HG03575 (cell line): ENCODE data around the gene KCTD11.

ENCODE experiments used
- ATAC-seq: cut with Tn5 transposase; IDR thresholded peaks from one replicate; pipeline ENCODE4 v1.9.1; 2021; ENCODE audit not compliant: unreplicated experiment, insufficient number of reproducible peaks, low FRiP score; ENCODE audit errors: extremely low read depth

KCTD11 gene

DNA sequence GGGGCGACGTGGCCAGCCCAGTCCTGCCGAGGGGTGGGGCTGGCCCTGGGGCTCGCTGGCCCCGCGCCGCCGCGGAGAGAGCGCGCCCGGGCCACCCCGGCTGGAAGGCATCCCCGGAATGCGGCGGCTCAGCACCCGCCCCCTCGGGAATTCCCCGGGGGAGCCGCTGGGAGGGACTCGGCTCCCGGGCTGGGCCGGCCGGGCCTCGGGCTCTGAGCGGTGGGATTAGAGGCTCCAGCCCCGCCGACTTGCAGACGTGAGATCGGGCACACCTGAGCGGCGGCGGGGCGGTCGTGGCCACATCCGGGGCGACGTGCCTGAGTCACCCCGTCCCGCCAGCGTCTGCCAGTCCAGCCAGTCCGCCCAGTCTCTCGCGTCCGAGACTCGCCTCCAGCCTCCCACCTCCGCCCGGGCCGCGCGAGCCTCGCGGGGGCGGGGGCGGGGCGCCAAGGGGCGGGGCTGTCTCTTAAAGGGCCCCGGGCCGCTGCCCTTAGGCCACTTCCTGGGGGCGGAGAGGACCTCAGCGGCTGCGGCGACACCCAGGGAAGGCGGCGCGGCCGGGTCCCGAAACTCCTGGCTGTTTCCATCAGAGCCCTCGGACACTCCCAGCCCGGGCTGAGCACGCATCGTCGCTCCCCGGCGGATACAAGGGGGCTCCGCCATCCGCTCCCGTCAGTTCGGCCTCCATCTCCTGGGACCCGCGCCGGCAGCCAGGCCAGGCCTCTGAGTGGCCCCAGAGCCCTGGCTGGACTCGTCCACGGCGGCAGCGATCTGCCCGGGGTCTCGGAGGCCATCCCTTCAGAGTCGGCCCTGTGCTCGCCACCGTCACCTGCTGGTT, at the start of gene KCTD11:
Gene KCTD11 (plus strand): TSS at position 498 of the 838 bp plus-strand sequence.
- ATAC-seq = no peak

DNA sequence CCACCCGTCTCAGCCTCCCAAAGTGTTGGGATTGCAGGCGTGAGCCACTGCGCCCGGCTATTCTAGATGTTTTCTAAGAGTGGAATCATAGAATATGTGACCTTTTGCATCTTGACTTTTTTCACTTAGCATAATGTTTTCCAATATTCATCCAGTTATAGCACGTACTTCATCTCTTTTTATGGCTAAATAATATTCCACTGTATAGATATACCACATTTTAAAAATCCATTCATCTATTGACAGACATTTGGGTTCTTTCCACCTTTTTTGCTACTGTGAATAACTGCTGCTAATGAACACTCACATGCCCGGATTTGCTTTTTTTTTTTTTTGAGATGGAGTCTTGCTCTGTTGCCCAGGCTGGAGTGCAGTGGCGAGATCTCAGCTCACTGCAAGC, 47.8 kb upstream of the KCTD11 start:
- ATAC-seq = no peak

DNA sequence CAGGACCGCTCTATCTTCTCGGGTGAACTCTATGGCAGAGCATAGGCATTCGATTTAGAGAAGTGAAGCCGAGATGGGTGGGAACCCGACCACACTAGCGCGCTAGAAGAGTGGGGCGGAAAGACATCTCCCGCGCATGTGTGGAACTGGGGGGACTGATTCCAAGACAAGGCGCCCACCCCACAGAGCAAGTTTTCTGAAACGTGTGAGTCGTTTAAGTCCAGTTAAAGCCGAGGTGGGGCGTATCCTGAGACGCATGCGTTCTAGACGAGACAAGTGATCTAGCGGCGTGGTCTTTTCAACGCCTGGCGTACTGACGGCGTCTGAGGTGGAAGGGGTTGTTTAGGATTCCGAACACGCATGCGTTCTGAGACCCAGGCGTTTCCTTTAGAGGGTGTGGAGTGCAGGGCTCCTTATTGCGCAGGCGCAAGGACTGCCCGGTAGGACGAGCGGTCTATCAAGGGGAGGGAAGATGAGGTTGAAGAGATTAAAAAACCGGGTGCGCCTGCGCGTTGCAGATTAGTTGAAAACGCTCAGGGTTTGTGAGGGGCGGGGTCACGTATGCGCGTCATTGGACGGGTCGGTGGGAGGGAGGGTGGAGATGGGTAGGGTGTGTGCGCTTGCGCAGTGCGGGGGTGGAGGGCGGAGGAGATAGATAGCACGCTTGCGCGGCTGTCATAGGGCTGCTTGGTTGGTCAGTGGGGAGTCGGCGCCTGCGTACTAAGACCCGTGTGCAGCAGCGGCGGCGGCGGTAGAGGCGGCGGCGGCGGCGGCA, 44.9 kb upstream of the KCTD11 start, which contains the start of gene EIF5A:
Gene EIF5A (plus strand): TSS at position 718 of the 775 bp plus-strand sequence. CDS start 2,008 bp downstream, outside the sequence.
- ATAC-seq = no peak

DNA sequence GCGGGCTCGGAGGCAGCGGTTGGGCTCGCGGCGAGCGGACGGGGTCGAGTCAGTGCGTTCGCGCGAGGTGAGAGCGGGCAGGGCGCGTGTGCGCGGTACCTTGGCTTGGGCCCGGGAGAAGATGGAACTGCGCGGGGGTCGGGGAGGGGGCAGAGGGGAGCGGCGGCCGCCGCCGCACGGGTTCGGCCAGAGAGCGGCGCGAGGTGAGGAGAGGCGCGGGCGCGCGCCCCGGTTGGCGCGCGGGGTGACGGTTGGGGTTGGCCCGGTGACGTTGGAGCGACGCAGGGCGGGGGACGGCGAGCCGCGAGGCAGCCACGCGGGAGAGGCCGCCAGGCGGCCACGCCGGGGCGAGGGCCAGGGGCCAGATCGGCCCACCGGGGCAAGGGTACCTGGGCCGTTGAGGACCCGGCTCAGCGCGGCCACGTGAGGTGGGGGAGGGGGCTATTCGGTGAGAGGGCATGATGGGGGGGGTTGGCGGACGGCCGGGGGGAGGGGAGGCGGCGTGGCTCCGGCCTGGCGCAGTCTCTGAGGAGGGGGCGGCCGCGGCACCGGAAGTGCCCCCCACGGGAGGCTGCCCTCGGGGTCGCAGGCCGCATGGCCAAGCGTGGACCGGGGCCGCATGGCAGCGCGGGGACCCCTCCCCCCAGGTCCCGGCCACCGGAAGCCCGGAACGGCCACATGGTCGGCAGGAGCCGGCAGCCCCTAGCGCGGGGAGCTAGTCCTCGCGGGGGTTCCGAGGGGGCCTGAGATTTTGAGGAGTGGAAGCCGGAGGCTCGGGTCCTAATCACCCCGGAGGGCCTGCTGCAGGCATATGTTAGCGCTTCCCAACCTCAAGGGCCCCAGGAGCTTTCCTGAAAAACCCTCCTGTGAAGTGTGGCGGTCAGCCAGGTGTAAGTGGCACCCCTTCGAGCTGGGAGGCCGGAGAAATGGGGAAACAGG, 44.0 kb upstream of the KCTD11 start:
- no peak for ATAC-seq

DNA sequence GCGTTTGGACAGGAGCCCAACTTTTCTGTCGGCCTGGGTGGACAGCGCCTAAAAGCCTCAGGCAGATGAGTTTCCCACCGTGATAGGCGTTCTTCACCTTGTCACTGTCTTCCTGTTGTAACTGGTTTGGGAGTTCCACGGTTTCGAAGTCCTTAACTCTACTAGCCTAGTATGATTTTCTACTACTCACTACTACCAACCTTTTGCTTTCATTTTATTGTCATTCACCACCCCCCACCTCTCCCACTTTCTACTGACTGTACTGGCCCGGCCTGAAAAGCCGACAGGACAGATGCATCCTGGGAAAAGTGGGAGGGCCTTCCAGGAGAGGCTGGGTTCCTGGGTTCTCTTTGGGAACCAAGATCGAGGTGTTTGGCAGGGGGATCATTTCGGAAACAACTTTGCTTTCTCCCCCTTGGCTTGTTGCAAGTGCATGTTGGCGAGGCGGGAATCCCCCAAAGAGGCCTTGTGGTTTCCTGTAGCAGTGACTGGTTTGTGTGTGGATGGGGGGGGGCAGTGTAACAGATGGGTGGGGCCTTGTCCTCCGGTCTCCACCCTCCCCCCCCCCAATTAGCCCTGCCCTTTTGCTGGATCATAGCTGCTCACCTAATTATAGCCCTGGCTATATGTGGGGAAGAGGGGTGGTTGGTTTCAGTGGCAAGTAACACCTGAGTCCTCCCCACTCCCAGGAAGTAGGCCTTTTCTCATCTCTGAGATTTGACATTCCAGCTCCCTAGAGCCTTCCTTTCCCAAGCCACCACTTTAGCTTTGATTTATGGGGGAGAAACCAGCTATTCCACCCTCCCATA, 43.1 kb upstream of the KCTD11 start:
- no peak for ATAC-seq

DNA sequence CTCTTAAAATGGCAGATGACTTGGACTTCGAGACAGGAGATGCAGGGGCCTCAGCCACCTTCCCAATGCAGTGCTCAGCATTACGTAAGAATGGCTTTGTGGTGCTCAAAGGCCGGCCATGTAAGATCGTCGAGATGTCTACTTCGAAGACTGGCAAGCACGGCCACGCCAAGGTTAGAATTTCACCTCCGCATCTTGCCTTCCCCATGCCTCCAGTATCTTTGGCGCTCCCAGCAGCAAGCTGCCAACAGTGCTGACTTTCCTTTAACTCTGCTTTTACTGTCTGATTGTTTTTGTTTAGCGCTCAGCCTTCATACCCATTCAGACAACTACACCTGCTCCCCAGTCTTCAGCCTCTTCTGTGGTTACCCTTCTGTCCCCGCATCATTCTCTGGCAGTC, 42.3 kb upstream of the KCTD11 start:
- ATAC-seq = no peak

DNA sequence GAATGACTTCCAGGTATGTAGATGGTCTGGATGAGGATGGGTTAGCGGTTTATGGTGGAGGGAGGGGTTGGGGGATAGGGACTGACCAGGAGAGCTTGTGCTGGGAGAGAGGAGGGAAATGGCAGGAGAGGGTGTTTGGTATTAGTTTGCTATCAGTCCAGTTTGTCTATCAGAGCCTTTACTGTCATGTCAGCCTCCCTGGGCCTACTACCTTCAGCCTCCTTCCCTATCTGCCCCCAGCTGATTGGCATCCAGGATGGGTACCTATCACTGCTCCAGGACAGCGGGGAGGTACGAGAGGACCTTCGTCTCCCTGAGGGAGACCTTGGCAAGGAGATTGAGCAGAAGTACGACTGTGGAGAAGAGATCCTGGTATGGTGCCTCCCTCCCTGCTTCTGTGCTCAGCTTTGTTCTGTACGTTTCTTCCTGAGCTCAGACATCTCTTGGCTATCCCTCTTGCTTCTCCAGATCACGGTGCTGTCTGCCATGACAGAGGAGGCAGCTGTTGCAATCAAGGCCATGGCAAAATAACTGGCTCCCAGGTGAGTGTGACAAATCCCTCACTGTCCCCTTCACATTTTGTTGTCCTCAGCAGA, 40.8 kb upstream of the KCTD11 start:
- no peak for ATAC-seq

DNA sequence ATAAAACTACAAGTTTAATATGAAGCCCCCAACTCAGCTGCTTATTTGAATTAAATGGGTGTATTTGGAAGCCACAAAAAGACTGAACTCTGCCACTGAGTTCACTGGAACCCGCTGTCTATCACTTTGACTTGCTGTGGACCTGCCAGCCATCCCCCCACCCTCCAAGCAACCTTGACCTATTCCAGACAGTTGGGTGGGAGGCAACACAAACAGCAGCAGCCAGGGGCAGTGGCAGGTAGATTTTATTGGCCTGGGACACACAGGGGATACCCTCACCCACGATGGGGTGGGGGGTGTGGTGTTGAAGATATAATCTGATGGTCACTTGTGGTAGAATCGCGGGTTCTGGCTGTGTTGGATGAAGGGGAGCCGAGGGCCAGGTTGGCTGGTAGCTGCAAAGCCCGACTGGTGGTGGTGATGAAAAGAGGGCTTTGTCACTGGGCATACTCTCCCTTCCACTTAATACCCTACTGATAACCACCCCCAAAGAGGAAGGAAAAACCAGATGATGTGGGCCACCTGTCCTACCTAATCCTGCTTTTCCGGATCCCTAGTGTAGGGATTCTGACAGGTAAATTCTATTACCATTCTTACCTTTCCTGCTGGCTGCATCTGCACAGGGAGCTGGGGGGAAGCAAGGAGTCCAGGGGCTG, 39.4 kb upstream of the KCTD11 start:
- no peak for ATAC-seq

DNA sequence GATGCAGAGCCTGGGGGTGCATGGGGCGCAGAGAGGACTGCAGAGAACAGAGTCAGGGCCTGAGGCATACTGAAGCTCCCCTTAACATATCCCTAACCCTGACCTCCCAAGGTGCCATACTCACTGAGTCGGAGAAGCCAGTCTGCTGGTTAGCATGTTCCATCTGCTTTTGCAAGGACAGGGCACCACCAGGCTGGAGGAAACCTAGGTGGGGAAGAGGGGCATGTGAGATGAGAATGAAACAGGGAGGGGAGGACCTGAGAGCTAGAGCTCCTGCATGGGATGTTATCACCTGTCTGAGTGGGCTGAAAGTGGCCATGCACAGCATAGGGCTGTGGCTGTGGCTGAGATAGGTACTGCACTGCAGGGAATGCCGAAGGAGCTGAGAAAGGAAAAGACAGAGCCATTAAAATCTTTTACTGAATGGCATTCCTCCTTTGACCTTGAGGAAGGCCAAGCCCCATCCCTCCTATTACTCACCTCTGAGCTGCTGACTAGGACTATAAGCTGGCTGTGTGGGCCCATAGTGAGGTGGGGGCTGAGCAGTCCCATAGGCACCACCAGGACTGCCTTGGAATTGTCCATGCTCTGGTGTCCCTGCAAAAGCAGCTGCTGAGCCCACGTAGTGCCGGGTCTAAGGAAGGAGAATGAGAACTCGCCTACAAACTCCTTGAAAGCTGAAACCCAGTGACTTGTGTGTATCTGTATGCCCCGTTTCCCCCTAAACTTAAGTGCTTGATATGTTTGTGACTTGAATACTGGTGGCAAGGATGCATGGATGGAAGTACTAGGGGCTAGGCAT, 38.7 kb upstream of the KCTD11 start:
- no peak for ATAC-seq

DNA sequence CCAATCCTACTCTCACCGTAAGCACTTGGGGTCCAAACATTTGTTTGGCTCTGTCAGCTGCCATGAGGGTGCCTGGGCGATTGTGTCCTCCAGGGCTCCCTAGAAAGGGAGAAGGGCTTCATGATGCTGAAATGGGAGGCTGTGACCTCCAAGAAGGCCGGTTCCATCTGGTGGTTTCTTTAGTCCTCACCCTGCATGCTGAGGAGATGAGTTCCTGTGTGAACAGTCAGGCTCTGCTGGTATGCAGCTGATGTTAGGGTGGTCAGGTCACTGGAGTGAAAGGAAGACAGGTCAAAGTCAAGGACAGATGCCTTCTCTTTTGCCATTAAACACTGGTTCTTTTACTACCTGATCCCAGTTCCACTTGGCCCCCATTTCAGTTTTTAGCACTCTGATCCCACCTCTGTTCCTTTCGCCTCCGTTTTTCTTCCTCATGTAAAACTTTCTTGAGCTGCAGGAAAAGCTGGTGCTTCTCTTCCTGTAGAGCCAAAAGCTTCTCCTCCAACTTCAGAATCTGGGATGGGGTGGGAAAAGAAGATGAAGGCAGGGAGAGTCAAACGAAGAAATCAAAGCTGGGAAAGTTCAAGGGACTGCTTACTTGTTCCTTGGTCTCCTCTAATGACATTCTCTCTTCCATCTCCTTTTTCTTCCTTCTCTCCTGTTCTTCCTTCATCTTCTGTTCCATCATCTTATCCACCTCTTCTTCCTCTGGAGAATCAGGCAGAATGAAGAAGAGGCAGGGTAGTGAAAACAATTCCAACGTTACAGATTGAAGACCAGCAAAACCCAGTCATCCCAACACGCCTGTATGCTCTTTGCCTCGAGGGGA, 37.9 kb upstream of the KCTD11 start:
- ATAC-seq = no peak

DNA sequence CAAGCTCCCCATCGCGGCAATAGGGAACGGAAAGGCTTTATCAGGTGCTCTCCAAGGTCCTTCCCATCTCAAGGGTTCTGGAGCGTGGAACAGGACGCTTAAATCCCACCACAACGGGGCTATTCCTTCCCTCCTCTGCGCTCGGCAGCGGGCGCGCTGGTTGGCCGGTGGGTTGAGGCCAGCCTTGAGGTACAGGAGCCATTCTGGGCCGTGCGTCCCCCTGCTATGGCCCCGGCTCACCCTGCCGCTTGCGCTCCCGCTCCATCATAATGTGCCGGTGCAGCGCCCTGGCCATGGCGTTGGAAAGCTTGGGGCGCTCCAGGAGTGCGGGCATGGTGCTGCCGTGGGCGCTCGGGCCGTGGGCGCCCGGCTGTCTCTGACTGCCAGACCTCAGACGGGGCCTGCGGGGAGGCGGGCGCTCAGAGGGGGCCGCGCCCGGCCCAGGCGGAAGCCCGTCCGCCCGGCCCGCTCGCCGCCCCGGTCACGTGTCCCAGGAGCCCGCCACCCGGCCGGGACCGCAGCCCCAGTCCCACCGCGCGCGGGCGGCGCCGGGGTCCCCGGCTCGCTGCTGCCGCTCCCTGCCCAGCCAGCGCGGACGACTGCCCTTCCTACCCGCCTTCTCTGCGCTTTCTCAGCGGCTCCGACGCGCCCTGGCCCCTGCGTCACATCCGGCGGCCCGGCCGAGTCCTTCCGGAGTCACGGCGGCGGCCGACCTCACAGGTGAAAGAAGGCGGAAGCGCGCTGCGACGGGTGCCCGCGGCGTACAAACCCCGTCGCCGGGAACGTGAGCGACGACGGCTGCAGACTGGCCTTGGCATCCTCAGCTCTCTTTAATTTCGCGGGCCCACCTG, 37.0 kb upstream of the KCTD11 start, which contains the start of gene GPS2:
Gene GPS2 (minus strand): TSS at position 642 of the 851 bp plus-strand sequence. CDS start 308 bp downstream, at position 334.
- no peak for ATAC-seq

DNA sequence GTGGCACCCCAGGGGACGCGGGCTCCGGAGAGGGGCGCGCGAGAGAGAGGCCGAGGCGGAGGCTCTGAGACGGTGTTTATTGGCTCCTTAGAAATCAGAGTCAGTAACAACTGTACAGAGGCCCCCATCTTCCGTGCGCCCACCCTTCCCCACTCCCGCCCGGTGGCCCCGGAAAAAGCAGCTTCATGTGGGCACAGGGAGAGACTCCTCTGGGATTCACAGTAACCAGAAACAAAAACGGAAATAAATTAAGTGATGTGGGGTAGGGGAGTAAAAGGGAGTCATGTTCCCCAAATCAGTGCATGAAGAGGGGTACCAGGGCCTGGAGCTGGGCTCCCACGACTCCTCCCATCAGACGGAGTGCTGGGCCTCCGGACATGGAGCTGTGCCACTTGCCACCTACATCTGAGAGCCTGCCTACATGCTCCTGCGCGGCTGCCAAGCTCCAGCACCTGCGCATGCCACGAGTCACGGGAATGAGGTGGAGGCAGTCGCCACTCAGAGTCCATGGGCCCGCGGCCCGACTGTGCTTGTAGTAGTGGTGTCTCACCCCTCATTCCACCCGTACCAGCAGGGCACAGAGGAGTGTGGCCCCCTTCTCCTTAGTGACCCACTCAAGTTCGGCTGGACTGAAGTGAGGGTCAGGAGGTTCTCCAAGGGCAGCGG, 36.3 kb upstream of the KCTD11 start:
- ATAC-seq = no peak

DNA sequence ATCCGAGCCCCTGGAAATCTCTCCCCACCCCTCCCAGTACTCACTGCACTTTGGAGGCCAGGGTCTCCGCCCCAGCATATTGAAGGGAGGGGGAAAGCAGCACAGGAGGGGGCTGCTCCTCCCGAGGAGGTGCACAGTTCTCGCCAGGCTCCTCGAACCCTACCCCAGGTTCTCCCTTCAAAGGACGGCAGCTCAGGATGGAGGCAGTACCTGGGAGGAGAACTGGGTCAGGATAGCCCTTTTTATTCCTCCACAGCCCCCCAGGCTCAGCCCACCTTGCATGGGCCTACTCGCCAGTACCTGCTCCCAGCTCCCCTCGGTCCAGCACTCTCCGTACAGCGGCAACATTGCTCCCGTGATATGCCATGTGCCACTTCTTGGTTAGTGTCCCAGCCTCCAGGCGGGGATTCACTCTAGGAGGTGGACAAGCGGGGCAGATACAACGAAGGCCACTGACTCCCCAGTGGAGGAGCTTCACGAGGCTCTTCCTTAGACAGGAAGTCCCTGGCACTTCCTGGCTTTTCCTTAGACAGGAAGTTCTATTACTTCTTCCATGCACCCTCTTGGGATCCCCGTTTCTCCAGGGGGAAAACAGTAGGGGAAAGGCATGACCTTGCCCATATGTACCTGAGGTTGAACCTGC, 34.7 kb upstream of the KCTD11 start:
- no peak for ATAC-seq
